ENCODE results near the gene ITPR2. TPM values are rescaled to one million over a fixed set of nuclear protein-coding genes. Genes with fewer than 3 reads are reported as not detected.

ITPR2 gene
- total RNA-seq, 2 experiments from 2014 or later, result 28.8 to 29.9 TPM

DNA sequence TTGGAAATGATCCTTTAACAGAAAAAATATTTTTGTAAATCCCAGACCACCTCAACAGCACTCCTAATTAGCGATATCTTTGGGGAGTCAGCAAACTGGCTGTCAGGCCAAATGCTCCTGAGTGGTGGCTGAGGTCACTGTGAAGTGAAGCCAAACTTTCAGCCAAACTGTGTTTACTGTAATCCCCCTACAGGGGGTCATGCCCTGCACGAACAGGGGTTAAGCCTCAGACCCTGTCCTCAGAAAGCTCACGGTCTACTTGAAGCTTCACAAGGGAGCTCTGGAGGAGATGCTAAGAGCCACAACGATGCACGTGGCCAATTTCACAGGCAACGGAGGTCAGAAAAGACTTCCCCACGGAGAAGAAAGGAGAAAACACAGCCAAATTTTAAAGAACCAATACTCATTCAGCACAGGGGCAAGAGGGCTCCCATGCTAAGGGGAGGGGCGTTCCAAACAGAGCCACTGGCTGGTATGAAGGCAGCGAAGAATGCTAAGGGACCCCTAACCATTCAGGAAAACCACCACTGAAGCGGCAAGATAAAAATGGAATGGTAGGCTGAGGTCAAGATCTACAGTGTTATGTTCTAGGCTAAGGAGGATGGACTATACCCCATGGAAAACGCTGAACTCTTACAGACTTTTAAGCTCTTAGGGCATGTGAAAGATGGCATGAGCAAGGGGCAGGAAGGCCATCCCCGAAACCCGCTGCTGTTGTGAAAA is 105.4 kb downstream of the ITPR2 start:
- POLR2A ChIA-PET, result no interaction called here
- H3K4me1 Mint-ChIP-seq (ENCODE audit: low read depth), result peaks cover 58% of the 10 kb centered on the region

GRCh38 chr12:26726956-26727355 is 106.0 kb downstream of the ITPR2 start:
- H3K9me3 ChIP-seq (ENCODE audit: control insufficient read depth in 1 of 2, insufficient read depth in 1 of 2, low read length in 2 of 2), result no peaks in the 10 kb centered on the region
- TF ChIP-seq, protein P1, sequence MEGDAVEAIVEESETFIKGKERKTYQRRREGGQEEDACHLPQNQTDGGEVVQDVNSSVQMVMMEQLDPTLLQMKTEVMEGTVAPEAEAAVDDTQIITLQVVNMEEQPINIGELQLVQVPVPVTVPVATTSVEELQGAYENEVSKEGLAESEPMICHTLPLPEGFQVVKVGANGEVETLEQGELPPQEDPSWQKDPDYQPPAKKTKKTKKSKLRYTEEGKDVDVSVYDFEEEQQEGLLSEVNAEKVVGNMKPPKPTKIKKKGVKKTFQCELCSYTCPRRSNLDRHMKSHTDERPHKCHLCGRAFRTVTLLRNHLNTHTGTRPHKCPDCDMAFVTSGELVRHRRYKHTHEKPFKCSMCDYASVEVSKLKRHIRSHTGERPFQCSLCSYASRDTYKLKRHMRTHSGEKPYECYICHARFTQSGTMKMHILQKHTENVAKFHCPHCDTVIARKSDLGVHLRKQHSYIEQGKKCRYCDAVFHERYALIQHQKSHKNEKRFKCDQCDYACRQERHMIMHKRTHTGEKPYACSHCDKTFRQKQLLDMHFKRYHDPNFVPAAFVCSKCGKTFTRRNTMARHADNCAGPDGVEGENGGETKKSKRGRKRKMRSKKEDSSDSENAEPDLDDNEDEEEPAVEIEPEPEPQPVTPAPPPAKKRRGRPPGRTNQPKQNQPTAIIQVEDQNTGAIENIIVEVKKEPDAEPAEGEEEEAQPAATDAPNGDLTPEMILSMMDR (IDR thresholded peaks at IDR 0.05), result no peak
- intact Hi-C loops (cut with DNase I, micrococcal nuclease), result no loop called here
- H3K4me1 ChIP-seq (ENCODE audit: insufficient read depth, low read length), result peaks cover 4% of the 10 kb centered on the region
- DNase-seq (no peak), ATAC-seq (ENCODE audit: poor library complexity) (no peak)
- no peak overlapping the region for H3K27ac ChIP-seq (ENCODE audit: low read depth in 1 of 2, low read length in 2 of 2)
- no peak overlapping the region for H3K4me3 ChIP-seq (ENCODE audit: low read length)
- no peaks in the 10 kb centered on the region for H3K27me3 ChIP-seq (ENCODE audit: control insufficient read depth in 1 of 2, insufficient read depth in 2 of 2, low read length in 2 of 2)
- Mint-ChIP-seq H3K9me3 (no peaks in the 10 kb centered on the region), H3K27me3 (no peaks in the 10 kb centered on the region), H3K4me1 (ENCODE audit: low read depth) (peaks cover 51% of the 10 kb centered on the region), H3K4me3 (no peak overlapping the region), H3K36me3 (ENCODE audit: low read depth) (peaks cover 25% of the 10 kb centered on the region), H3K27ac (no peak overlapping the region)
- H3K36me3 ChIP-seq (ENCODE audit: insufficient read depth, low read length), result peaks cover 2% of the 10 kb centered on the region
- POLR2A ChIA-PET, result no interaction called here
- CTCF ChIA-PET, result no interaction called here

More for the DNA sequence above, 105.4 kb downstream of the ITPR2 start:
- H3K36me3 ChIP-seq (ENCODE audit: insufficient read depth, low read length), result peaks cover 2% of the 10 kb centered on the region
- CTCF ChIA-PET, result no interaction called here
- Mint-ChIP-seq H3K36me3 (ENCODE audit: low read depth) (peaks cover 19% of the 10 kb centered on the region), H3K4me3 (no peak overlapping the region), H3K9me3 (no peaks in the 10 kb centered on the region), H3K27ac (no peak overlapping the region), H3K27me3 (no peaks in the 10 kb centered on the region)
- DNase-seq, result no peak
- ATAC-seq (ENCODE audit: poor library complexity), result no peak
- intact Hi-C loops (cut with DNase I, micrococcal nuclease), result no loop called here
- H3K9me3 ChIP-seq (ENCODE audit: control insufficient read depth in 1 of 2, insufficient read depth in 1 of 2, low read length in 2 of 2), result no peaks in the 10 kb centered on the region
- no peaks in the 10 kb centered on the region for H3K27me3 ChIP-seq (ENCODE audit: control insufficient read depth in 1 of 2, insufficient read depth in 2 of 2, low read length in 2 of 2)
- TF ChIP-seq, protein P1 (IDR thresholded peaks at IDR 0.05), result no peak
- no peak overlapping the region for H3K27ac ChIP-seq (ENCODE audit: low read depth in 1 of 2, low read length in 2 of 2)
- H3K4me3 ChIP-seq (ENCODE audit: low read length), result no peak overlapping the region
- H3K4me1 ChIP-seq (ENCODE audit: insufficient read depth, low read length), result peaks cover 4% of the 10 kb centered on the region

GRCh38 chr12:26725276-26725916 is 107.6 kb downstream of the ITPR2 start:
- no peak overlapping the region for H3K27ac Mint-ChIP-seq
- intact Hi-C loops (cut with DNase I, micrococcal nuclease), result no loop called here
- H3K27me3 Mint-ChIP-seq, result no peaks in the 10 kb centered on the region
- H3K4me1 ChIP-seq (ENCODE audit: insufficient read depth, low read length), result peaks cover 4% of the 10 kb centered on the region
- H3K4me3 ChIP-seq (ENCODE audit: low read length), result no peak overlapping the region
- ATAC-seq (ENCODE audit: poor library complexity), result no peak
- H3K36me3 Mint-ChIP-seq (ENCODE audit: low read depth), result peaks cover 40% of the 10 kb centered on the region
- no peaks in the 10 kb centered on the region for H3K9me3 ChIP-seq (ENCODE audit: control insufficient read depth in 1 of 2, insufficient read depth in 1 of 2, low read length in 2 of 2)
- TF ChIP-seq, protein P1 (IDR thresholded peaks at IDR 0.05), result no peak
- no peak for DNase-seq
- ChIA-PET CTCF (interaction anchor here (0.6 kb wide), 1 partner anchor 132 kb away, joined by 3 read pairs; no protein-coding TSS in a partner anchor), POLR2A (no interaction called here)
- no peak overlapping the region for H3K4me3 Mint-ChIP-seq
- H3K27me3 ChIP-seq (ENCODE audit: control insufficient read depth in 1 of 2, insufficient read depth in 2 of 2, low read length in 2 of 2), result no peaks in the 10 kb centered on the region
- H3K36me3 ChIP-seq (ENCODE audit: insufficient read depth, low read length), result peaks cover 2% of the 10 kb centered on the region
- H3K27ac ChIP-seq (ENCODE audit: low read depth in 1 of 2, low read length in 2 of 2), result no peak overlapping the region
- H3K4me1 Mint-ChIP-seq (ENCODE audit: low read depth), result peaks cover 38% of the 10 kb centered on the region
- H3K9me3 Mint-ChIP-seq, result no peaks in the 10 kb centered on the region
